A549 (cell line): ENCODE measurements around the gene DIAPH2.

ENCODE experiments used
- CBX8 ChIP-seq: fragments of 200-600 bp; sonication (generic); IDR thresholded peaks from 2 replicates; pipeline ENCODE4 v1.6.1; 2016
- CEBPB ChIP-seq, 2 experiments: fragments of >200 bp in 1 of 2; sonication (Bioruptor Twin) in 1 of 2; formaldehyde crosslinking in 1 of 2; IDR thresholded peaks; 2 replicates each; pipeline ENCODE4 v1.6.1; 2012 to 2016
- CHD2 ChIP-seq: fragments of 150-350 bp; IDR thresholded peaks from 2 replicates; pipeline ENCODE4 v1.6.1; 2014; ENCODE audit warnings: low read length; ENCODE audit not compliant: partially characterized antibody
- CTCF ChIP-seq: fragments of >200 bp; sonication (Bioruptor Twin); formaldehyde crosslinking; IDR thresholded peaks from 3 replicates; pipeline ENCODE4 v1.5.1; 2016
- ELK1 ChIP-seq: fragments of 150-350 bp; IDR thresholded peaks from 2 replicates; pipeline ENCODE4 v1.6.1; 2014; ENCODE audit warnings: low read depth, mild to moderate bottlenecking, low read length
- HOXA7 ChIP-seq: fragments of 250-450 bp; sonication (Bioruptor Pico); IDR thresholded peaks from 2 replicates; pipeline ENCODE4 v1.5.0; 2020; ENCODE audit warnings: mild to moderate bottlenecking, moderate library complexity
- REST ChIP-seq: fragments of 200-600 bp; sonication (generic); IDR thresholded peaks from 2 replicates; pipeline ENCODE4 v1.6.1; 2016; ENCODE audit warnings: antibody characterized with exemption, mild to moderate bottlenecking, moderate library complexity

GRCh38 chrX:97119474-97120109 lies 434.9 kb downstream of the DIAPH2 start:
- TF ChIP-seq HOXA7: no peak
- TF ChIP-seq CTCF: no peak
- no peak for TF ChIP-seq CHD2
- TF ChIP-seq CEBPB (IDR thresholded peaks at IDR 0.05): no peak
- TF ChIP-seq CBX8: no peak
- no peak for TF ChIP-seq REST
- TF ChIP-seq ELK1: no peak
